ENCODE results near the gene PCDHB10.
"Not testable (repeated sequence)": the region's sequence is repeated elsewhere in the genome, so short reads cannot be mapped to it uniquely, and the experiment has no call there.

PCDHB10 gene

GRCh38 chr5:141192110-141192725 lies at the start of gene PCDHB10:
PCDHB10 (plus strand) TSS chr5:141192353; CDS start chr5:141192553, 200 bp downstream.
- DNase-seq = no peak

DNA sequence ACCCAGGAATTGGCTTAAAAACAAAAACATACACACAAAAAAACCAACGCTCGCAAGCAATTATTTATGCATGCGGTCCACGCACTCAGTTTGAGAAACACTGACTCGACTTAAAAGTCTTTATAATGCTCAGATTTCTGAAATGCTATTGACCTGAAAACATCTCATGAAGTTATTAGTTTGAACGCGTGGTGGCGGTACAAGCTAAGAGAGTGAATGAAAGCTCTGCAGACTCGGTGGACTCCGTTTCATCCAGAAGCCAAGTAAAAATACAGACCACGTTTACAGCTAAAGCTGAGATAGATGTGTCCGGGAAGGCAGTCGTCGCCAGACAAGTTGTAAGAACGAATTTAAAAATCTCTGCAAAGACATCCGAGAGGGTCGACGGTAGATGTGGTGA lies 42.3 kb upstream of the PCDHB10 start, which contains the start of gene PCDHB6:
Gene PCDHB6, plus strand, starts transcription at position 246 of the 400 bp plus-strand sequence. CDS start 201 bp downstream, outside the sequence.
- DNase-seq = no peak

GRCh38 chr5:141150224-141150992 lies 41.7 kb upstream of the PCDHB10 start:
- DNase-seq = no peak

- DNase-seq = no peak
Measured at GRCh38 chr5:141150993-141151325, 41.2 kb upstream of the PCDHB10 start.

- not testable (repeated sequence) for DNase-seq
Measured at GRCh38 chr5:141151632-141152031, 40.5 kb upstream of the PCDHB10 start.

DNA sequence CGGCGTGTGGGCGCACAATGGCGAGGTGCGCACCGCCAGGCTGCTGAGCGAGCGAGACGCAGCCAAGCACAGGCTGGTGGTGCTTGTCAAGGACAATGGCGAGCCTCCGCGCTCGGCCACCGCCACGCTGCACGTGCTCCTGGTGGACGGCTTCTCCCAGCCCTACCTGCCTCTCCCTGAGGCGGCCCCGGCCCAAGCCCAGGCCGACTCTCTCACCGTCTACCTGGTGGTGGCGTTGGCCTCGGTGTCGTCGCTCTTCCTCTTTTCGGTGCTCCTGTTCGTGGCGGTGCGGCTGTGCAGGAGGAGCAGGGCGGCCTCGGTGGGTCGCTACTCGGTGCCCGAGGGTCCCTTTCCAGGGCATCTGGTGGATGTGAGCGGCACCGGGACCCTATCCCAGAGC lies 40.1 kb upstream of the PCDHB10 start:
- not testable (repeated sequence) for DNase-seq

GRCh38 chr5:141155540-141156374 lies 36.4 kb upstream of the PCDHB10 start:
- DNase-seq = no peak

DNA sequence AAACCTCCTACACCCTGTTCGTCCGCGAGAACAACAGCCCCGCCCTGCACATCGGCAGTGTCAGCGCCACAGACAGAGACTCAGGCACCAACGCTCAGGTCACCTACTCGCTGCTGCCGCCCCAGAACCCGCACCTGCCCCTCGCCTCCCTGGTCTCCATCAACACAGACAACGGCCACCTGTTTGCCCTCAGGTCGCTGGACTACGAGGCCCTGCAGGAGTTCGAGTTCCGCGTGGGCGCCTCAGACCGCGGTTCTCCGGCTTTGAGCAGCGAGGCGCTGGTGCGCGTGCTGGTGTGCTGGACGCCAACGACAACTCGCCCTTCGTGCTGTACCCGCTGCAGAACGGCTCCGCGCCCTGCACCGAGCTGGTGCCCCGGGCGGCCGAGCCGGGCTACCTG lies 34.8 kb upstream of the PCDHB10 start:
- not testable (repeated sequence) for DNase-seq

DNA sequence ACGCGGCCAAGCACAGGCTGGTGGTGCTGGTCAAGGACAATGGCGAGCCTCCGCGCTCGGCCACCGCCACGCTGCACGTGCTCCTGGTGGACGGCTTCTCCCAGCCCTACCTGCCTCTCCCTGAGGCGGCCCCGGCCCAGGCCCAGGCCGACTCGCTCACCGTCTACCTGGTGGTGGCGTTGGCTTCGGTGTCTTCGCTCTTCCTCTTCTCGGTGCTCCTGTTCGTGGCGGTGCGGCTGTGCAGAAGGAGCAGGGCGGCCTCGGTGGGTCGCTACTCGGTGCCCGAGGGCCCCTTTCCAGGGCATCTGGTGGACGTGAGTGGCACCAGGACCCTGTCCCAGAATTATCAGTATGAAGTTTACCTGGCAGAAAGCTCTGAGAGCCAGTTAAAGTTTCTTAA lies 34.3 kb upstream of the PCDHB10 start:
- not testable (repeated sequence) for DNase-seq

DNA sequence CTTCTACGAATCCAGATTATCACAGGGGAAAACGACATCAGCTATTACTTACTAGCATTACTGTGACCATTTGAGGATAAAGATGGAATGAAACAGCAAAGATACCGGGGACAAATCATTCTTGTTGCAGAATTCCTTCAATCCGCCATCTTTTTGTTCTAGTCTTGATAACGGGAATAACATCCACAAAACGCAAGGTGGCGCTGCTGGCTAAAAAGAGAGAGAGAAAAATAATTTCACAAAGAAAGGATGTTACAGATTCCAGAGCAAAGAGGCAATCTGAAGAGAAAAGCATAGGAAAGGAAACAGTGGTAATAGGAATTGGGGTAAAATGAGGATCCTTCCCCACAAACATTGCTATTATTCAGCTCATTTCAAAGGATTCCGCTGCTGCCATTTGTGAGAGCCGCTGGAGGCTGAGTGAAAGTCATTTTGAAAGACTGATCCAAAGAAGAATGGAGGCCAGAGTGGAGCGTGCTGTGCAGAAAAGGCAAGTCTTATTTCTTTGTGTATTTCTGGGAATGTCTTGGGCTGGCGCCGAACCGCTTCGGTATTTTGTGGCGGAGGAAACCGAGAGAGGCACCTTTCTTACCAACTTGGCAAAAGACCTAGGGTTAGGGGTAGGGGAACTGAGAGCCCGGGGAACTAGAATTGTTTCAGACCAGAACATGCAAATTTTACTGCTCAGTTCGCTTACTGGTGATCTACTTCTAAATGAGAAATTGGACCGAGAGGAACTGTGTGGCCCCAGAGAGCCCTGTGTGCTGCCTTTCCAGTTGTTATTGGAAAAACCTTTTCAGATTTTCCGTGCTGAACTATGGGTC lies 19.6 kb upstream of the PCDHB10 start, which contains the start of gene PCDHB7:
Gene PCDHB7, plus strand, starts transcription at position 264 of the 824 bp plus-strand sequence. Its CDS starts 192 bp downstream, at position 456.
- DNase-seq = no peak

- not testable (repeated sequence) for DNase-seq
Measured at GRCh38 chr5:141174291-141175104, 17.7 kb upstream of the PCDHB10 start.

- DNase-seq = no peak
Measured at GRCh38 chr5:141175933-141176332, 16.2 kb upstream of the PCDHB10 start.

DNA sequence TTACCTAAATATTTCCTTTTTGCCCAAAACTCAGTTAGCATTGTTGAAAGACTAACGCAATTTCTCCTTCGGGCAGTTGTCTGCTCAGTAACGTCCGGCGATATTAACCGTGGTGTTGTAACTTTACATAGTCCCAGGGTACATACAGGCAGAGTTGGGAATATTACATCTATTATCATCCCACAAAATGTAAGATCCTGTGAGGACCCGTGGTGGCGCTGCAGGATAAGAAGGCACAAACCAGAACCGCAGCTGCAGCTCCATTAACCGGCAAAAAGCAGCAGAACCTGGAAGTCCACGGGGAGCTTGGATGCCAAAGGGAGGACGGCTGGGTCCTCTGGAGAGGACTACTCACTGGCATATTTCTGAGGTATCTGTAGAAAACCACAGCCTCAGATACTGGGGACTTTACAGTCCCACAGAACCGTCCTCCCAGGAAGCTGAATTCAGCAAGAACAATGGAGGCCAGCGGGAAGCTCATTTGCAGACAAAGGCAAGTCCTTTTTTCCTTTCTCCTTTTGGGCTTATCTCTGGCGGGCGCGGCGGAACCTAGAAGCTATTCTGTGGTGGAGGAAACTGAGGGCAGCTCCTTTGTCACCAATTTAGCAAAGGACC lies 14.5 kb upstream of the PCDHB10 start, which contains the start of gene PCDHB8:
Gene PCDHB8, plus strand, starts transcription at position 214 of the 615 bp plus-strand sequence. Its CDS starts 245 bp downstream, at position 459.
- not testable (repeated sequence) for DNase-seq

GRCh38 chr5:141179371-141179770 lies 12.8 kb upstream of the PCDHB10 start:
- not testable (repeated sequence) for DNase-seq

GRCh38 chr5:141179876-141180275 lies 12.3 kb upstream of the PCDHB10 start:
- DNase-seq = not testable (repeated sequence)

GRCh38 chr5:141180313-141180712 lies 11.8 kb upstream of the PCDHB10 start:
- DNase-seq = no peak

DNA sequence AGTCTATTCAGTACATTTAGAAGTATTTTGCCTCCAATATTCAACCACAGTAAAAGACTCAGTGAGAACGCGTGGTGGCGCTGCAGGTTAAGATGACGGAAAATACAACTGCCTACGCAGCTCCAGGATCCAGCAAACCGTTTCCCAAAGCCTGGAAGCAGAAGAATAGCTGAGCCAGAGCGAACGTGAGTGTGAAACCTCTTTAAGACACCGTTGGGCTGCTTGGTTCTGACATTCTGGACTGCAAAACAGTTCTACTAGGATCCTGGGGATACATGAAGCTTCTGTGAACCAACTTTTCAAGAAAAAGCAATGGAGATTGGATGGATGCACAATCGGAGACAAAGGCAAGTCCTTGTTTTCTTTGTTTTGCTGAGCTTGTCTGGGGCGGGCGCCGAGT lies 9.9 kb upstream of the PCDHB10 start, which contains the start of gene PCDHB16:
Gene PCDHB16, plus strand, starts transcription at position 140 of the 400 bp plus-strand sequence. Its CDS starts 173 bp downstream, at position 313.
- no peak for DNase-seq

DNA sequence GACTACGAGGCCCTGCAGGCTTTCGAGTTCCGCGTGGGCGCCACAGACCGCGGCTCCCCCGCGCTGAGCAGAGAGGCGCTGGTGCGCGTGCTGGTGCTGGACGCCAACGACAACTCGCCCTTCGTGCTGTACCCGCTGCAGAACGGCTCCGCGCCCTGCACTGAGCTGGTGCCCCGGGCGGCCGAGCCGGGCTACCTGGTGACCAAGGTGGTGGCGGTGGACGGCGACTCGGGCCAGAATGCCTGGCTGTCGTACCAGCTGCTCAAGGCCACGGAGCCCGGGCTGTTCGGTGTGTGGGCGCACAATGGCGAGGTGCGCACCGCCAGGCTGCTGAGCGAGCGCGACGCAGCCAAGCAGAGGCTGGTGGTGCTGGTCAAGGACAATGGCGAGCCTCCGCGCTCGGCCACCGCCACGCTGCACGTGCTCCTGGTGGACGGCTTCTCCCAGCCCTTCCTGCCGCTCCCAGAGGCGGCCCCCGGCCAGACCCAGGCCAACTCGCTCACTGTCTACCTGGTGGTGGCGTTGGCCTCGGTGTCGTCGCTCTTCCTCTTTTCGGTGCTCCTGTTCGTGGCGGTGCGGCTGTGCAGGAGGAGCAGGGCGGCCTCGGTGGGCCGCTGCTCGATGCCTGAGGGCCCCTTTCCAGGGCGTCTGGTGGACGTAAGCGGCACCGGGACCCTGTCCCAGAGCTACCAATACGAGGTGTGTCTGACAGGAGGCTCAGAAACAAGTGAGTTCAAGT lies 7.9 kb upstream of the PCDHB10 start:
- not testable (repeated sequence) for DNase-seq

DNA sequence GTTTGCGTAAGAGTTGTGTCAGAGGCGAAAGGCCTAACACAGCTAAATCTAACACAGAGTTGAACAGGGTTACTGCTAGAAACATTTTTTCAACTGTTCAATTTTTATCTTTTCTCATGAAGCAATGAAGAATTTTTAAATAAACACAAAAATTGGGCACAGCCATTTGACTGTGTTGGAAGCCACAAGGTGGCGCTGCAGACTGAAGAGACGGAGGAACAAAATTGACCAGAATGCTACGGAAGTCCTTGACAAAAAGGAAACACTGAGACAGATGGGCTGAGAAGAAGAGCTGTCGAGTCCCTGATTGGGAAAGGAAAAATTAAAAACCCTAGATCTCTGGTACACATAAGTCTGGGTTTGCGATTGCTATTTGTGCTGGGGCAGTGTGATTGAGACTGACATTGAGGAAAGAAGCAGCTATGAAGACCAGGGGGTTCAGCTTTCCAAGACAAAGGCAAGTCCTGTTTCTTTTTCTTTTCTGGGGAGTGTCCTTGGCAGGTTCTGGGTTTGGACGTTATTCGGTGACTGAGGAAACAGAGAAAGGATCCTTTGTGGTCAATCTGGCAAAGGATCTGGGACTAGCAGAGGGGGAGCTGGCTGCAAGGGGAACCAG lies 5.1 kb upstream of the PCDHB10 start, which contains the start of gene PCDHB9:
Gene PCDHB9, plus strand, starts transcription at position 265 of the 616 bp plus-strand sequence. Its CDS starts 158 bp downstream, at position 423.
- no peak for DNase-seq
